Activated CD4-positive, alpha-beta T cell treated with anti-CD3 and anti-CD28 coated beads for 4 hours (primary cell): ENCODE measurements around the gene FAM229B.
"Not testable (repeated sequence)": the region's sequence is repeated elsewhere in the genome, so short reads cannot be mapped to it uniquely, and the experiment has no call there.

Source experiments
- DNase-seq, 2 donors: peaks; one replicate each; pipeline ENCODE4 v3.0.0-alpha.2; 2020

Gene FAM229B, protein sequence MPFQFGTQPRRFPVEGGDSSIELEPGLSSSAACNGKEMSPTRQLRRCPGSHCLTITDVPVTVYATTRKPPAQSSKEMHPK

DNA sequence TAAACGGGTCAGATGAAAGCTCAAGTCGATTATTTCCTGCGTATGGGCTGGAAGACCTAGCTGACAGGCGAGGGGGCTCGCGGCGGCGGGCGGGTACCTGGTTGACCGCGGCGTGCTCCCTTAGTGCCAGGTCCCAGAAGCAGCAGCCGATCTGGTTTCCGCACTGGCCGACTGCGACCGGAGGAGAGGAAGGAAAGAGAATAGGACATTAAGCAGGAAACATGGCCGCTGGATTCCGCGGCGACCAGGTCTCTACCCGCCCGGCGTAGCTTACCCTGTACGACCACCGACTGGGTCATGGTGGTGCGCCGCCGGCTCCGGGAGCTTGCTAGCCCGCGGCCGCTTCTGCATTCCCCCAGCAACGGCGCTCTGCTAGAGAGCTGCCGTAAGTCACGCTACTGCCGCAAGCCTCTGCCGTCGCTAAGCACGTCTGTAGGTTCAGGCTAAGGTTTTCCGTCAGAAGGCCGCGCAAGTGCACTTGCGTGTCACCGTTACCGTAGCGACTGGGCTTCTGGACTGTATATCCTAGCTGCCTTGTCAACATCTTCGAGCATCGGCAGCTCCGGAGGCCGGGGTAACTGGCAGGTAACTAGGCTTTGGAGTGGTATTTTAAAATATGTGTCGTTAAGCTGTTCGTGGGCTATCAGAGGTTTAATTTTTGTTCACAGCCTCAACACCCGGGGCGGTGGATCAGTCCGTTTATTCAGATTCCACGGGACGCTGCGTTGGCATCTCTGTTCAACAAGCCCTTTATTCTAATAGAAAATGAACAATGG, at the start of gene FAM229B, which contains the start of gene TUBE1:
TSS of gene FAM229B (plus strand) at position 456 of the 776 bp plus-strand sequence. CDS start 11,693 bp downstream, outside the sequence.
TSS of gene TUBE1 (minus strand) at position 347 of the 776 bp plus-strand sequence. CDS start at position 299, 48 bp downstream.
- peak; percentile 88 for DNase-seq

DNA sequence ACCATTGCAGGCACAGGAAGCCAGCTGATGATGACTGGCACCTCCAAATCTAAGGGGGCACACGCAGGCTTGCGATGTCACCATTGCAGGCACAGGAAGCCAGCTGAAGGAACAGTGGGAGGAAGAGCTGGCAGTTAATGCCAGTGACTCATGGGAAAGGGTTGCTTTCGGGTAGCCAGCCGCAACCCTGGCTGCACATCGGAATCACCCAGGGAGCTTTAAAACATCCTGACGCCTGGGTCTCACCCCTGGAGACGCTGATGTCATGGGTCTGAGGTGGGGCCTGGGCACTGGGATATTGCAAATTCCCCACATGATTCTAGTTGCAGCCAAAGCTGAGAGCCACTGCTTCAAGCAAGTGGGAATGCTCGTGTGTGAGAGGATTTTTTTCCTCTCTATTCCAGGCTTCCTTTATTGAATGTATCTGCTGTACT, 49.6 kb upstream of the FAM229B start:
- DNase-seq = no peak

DNA sequence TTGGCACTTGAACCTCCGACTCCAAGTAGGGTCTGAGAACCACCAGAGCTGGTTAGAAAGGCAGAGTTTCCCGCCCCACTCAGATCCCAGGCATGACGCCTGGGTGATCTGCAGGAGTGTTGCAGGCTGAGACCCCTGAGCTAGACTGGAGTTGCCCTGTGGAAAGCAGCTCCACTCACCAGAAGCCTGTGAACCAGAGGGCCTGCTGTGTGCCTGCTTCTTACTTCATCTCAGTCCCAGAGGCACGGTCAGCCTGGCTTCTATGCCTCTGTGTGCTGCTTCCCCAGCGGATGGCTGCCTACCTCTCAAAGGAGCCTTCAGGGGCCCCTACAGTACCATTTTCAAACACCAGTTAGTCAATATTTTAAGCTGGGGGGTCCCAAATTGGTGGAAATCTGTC, 49.1 kb upstream of the FAM229B start:
- DNase-seq = no peak

DNA sequence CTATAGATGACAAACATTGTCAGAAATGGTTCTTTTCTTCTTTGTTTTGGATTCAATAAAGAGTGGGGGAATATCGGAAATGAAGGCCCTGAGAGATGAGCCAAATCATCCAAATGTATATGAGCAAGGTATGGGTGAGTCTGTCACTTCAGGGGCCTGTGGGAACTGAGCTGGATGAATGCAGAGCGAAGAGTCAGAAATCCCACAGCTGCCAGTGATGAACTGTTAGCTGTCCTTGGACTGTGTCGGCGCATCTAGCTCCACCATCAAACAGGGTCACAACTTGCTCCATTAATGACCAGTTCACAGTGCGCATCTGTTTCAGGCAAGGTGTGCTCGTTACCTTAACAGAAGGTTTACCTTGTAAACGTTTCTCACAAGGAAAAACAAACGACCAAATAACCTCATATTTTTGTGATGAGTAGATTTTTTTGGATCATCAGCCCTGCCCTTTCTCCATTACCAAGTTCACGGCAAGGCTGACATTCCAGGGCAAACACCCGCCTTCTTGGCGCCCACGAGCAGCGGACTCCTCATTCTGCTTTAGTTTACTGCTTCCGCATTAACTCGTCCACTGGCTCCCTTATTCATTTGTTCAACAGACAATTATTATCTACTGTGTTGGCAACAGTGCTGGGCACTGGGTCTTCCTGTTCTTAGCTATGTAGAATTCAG, 48.5 kb upstream of the FAM229B start:
- DNase-seq = no peak

DNA sequence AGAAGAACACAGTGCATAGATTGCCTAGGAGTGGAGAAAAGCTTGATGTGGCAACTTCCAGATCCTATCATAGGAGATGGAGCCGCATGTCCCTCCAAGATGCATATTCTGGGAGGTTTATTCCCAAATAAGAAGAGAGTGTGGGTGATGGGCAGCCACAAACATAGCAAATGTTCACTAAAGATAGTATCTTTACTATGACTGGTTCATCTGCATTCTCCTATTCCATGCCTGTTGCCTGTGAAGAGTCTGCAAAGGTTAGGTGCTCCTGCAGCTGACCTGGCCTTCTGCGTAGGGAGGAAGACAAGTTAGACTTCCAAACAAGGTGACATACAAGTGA, 48.0 kb upstream of the FAM229B start:
- DNase-seq = no peak

GRCh38 chr6:112040956-112041355, 46.4 kb upstream of the FAM229B start:
- no peak for DNase-seq

DNA sequence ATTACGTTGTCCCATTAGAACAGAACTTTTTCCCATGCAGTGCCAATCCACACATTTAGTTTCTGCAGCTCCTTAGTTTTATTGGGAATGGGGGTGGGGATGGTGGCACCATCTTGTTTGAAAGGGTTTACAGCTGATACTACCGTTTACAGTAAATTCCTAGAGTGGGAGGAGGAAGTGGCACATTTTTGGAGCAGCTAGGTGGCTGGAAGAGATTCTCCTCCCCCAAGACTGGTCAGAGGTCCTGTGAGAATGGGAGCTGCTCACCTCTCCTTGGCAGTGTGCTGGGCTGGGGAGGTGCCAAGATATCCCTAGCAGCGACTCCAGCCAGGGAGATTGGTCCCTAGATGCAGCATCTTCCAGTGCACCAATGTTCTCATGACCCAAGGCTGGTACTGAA, 45.9 kb upstream of the FAM229B start:
- no peak for DNase-seq

DNA sequence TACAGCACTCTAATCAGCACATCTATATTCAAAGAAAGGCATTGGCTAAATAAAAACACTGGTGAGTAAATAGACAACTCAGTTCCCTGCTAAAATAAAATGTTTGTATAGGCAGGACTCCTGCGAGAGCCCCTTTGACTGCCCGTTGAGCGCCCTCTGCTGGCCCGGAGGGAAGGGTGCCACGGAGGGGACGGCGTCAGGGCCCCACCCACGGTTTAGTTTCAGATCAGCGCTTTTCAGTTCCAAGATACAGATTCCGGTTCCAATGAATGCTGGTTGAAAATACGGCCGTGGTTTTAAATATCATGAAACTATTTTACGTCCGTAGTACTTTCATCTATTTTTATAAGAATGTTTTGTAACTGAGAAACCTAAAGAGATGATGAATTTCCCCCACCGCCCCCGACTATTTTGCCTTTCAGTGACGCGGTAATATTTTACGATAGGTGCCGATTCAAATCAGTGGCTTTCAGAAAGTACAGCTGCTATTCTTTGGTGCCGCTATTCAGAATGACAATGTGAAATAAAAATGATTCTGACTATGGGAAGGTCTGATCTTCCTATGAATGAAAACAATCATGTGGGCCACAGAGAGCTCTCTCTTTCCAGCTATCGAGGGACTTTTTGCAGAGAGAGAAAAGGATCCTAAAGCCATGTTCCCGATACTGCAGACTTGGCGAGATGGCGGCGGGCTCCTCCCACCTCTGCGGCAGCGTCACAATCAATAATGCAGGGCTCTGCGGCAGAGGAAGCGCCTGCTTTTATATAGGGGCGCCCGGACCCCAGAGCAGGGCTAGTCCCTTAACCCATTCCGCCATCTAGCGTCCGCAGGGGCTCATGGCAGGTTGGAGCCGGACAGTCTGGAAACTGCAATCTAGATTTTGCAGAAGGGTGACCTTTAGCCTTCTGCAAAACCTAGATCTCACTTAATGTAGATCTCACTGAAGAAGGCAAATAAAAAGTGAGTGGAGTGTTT, 44.1 kb upstream of the FAM229B start:
- DNase-seq = peak; percentile 86 to 92

DNA sequence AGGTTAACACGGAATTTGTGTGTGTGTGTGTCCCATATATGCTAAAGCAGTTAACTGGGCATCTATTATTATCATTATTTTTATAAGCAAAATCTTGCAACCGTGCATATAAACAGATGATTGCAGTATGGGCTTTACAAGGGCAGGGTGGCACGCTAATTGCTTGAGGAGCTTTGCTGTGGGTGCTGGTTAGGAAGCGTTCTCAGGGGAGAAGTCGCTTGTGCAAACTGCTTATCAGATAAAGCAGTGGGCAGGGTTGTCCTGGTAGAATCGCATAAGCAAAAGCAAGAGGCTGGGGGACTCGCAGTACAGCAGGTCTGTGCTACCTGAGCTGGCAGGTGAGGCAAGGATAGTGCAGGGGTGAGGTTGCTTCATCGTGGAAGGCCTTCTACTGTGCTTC, 43.2 kb upstream of the FAM229B start:
- no peak for DNase-seq

DNA sequence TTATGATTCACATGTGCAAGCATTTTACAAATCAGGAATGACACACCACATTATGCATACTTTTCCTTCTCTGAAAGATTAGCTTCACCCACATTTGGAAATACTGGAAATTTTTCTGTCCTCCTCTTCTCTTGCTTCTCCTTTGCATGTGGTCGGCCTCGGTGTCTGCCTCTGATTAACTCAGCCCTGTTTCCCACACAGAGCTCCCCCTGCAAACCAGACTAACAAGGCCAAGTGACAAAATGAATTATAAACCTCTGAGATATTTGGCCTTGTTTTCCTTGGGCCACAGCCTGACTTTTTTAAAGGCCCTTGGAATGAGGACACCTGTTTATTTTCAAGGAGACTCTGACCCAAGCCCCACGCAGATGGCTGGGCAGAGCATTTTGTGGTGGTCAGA, 42.5 kb upstream of the FAM229B start:
- DNase-seq = no peak

- not testable (repeated sequence) for DNase-seq
These were observed 39.9 kb upstream of the FAM229B start for GRCh38 chr6:112047523-112047922.

DNA sequence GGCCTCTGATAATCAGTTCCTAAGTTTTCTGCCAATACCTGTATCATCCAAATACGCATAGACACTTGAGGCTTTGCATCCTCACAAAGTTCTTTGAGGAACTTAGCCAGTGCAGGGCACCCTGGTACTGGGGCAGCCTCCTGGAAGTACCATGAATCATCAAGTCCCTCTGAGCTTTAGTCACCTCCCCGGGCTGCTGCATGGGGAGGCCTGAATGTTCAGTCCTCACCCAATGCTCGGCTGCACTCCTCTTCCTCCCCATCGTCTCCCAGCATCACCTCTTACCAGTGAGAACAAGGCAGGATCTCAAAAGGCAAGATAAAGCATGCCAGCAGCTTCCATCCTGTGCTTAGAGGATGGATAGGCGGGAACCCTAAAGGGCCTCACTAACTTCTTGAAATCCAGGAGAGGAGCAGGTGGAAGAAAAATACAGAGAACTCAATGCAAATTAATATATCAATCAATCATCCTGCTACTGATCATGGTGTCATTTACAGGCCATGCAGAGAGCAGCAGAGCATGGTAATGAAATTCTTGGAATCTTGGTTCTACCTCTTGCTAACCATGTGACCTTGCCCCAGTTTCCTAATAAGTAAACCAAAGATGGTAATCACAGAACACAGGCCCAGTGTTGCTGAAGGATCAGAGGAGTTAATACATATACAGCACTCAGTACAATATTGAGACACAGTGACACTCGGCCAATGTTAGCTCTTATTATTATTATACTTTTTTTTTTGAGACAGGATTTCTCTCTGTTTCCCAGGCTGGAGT, 38.2 kb upstream of the FAM229B start:
- DNase-seq = no peak

GRCh38 chr6:112049996-112050395, 37.4 kb upstream of the FAM229B start:
- no peak for DNase-seq

DNA sequence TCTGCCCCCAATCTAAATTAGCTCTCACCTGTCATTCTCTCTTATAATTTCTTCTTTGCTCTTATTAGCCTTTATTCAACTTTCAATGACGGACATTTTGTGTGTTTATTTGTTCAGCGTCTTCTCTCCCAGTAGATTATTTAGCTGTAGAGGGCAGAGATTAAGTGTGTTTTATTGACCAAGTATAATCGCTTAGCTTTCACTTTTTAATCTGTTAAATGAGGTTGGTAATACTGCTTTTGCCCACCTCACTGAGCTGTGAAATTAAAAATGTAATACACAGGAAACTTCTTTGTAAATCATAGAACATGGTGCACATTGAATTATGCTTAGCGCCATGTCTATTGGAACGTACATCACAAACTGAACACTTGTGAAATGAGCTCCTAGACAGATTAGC, 37.0 kb upstream of the FAM229B start:
- DNase-seq = no peak

DNA sequence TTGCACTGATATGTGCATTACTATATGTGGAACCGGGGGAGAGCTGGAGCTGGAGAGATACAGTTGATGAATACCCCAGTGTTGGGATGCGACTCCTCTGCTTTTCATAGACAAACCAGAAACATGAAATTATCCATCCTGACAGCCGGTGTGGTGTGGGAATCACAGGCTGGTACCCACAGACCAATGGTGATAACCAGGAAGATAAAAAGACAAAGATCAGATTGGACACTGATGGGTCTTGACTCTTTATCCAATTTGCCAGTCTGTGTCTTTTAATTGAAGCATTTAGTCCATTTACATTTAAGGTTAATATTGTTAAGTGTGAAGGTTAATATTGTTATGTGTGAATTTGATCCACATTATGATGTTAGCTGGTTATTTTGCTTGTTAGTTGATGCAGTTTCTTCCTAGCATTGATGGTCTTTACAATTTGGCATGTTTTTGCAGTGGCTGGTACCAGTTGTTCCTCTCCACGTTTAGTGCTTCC, 36.1 kb upstream of the FAM229B start:
- DNase-seq = not testable (repeated sequence)

- DNase-seq = no peak
These were observed 33.4 kb upstream of the FAM229B start, which contains the start of gene CCN6 for GRCh38 chr6:112054001-112054400. TSS of gene CCN6 (plus strand) at chr6:112054104. CDS start at chr6:112054358, 254 bp downstream.

DNA sequence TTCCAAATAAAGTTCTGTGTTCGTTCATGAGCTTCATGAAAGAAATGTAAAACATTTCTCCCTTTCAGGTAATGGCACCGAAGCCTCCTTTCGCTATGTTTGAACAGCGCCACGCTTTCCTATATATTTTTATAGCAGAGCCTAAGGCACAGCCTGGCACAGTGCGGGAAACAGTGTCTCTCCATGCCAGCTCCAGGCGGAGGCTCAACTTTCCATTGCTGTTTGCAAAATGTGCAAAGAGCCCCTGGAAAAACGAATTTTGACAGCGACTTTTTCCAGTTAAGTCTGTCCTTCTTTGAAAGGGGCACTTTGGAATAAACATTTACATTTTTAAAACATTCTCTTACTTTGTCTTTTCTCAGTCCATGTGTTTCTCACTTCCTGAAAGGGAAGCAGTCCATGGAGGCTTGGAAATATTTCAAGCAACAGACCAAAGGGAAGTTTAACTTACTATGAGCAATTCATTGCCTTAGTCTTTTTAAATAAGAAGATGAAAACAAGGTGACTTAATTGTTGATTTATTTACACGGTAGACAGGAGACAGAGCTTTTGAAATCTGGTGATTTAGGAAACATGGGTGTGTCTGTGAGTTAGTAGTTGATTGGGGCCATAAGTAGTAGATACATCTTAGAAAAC, 32.7 kb upstream of the FAM229B start:
- DNase-seq = no peak

GRCh38 chr6:112058243-112059032, 29.0 kb upstream of the FAM229B start:
- no peak for DNase-seq

- DNase-seq = no peak
These were observed 25.8 kb upstream of the FAM229B start for GRCh38 chr6:112061605-112062004.

- no peak for DNase-seq
These were observed 24.4 kb upstream of the FAM229B start for GRCh38 chr6:112062966-112063365.
